SU-DHL-6 (cell line): ENCODE data around the gene CTPS2.

Experiments used
- H2AFZ ChIP-seq: fragments of 200-600 bp; sonication (generic); 2 replicates; pipeline ENCODE4 v1.6.1; 2014; ENCODE audit warnings: low read depth, mild to moderate bottlenecking, moderate library complexity, mixed read lengths, antibody characterized with exemption, low read length; ENCODE audit not compliant: severe bottlenecking
- H3F3A ChIP-seq: fragments of 200-600 bp; shearing (Covaris generic); 2 replicates; pipeline ENCODE4 v1.6.0; 2016; ENCODE audit warnings: antibody characterized with exemption, mild to moderate bottlenecking; ENCODE audit not compliant: insufficient read depth
- H3K27ac ChIP-seq: fragments of 200-600 bp; sonication (generic); 2 replicates; pipeline ENCODE4 v1.5.1; 2016; ENCODE audit warnings: low read depth, mild to moderate bottlenecking, low read length, moderate library complexity, mixed read lengths
- H3K27me3 ChIP-seq: fragments of 200-600 bp; sonication (generic), shearing (Covaris generic); 2 replicates; pipeline ENCODE4 v1.6.0; 2014; ENCODE audit warnings: mild to moderate bottlenecking, low read length
- H3K36me3 ChIP-seq: fragments of 200-600 bp; sonication (generic); 2 replicates; pipeline ENCODE4 v1.6.1; 2014; ENCODE audit warnings: mild to moderate bottlenecking, low read length, mixed read lengths
- H3K4me2 ChIP-seq: fragments of 300-600, 200-600 bp; shearing (Covaris generic), sonication (generic); 2 replicates; pipeline ENCODE4 v1.6.0; 2014; ENCODE audit warnings: low read length, low read depth, mild to moderate bottlenecking; ENCODE audit not compliant: poor library complexity, severe bottlenecking
- H3K4me3 ChIP-seq: fragments of 200-600 bp; sonication (generic); 2 replicates; pipeline ENCODE4 v1.5.1; 2014; ENCODE audit warnings: antibody characterized with exemption, low read length, mild to moderate bottlenecking, mixed read lengths; ENCODE audit not compliant: insufficient read depth, poor library complexity, severe bottlenecking
- H3K79me2 ChIP-seq: fragments of 200-600 bp; sonication (generic); 2 replicates; pipeline ENCODE4 v1.6.1; 2014; ENCODE audit warnings: mild to moderate bottlenecking, low read length, moderate library complexity; ENCODE audit not compliant: insufficient read depth
- H3K9ac ChIP-seq: fragments of 200-600 bp; sonication (generic); 2 replicates; pipeline ENCODE4 v1.7.0; 2014; ENCODE audit warnings: mild to moderate bottlenecking, low read length
- H3K9me2 ChIP-seq: fragments of 200-600 bp; sonication (generic); replicated peaks from 2 replicates; pipeline ENCODE4 v1.6.1; 2014; ENCODE audit warnings: low read length; ENCODE audit not compliant: insufficient read depth
- H3K9me3 ChIP-seq: fragments of 200-600 bp; sonication (generic); 2 replicates; pipeline ENCODE4 v1.6.1; 2014; ENCODE audit warnings: low read length, mixed read lengths; ENCODE audit not compliant: insufficient read depth
- H4K20me1 ChIP-seq: fragments of 200-600 bp; sonication (generic); 2 replicates; pipeline ENCODE4 v1.6.1; 2014; ENCODE audit warnings: low read depth, mild to moderate bottlenecking, antibody characterized with exemption, low read length, moderate library complexity, mixed read lengths
- EZH2phosphoT487 ChIP-seq: fragments of 200-600 bp; sonication (generic), shearing (Covaris generic); conservative IDR thresholded peaks from 2 replicates; pipeline ENCODE4 v1.6.1; 2018; ENCODE audit warnings: mild to moderate bottlenecking, antibody characterized with exemption, low read length, moderate library complexity, mixed read lengths
- TF ChIP-seq, protein P1 (sequence below): fragments of 200-600 bp; sonication (generic); IDR thresholded peaks from one replicate; pipeline ENCODE4 v1.5.1; 2017; ENCODE audit warnings: antibody characterized with exemption, mild to moderate bottlenecking, low read length, moderate library complexity; ENCODE audit not compliant: insufficient read depth, poor library complexity, severe bottlenecking

Gene CTPS2

DNA sequence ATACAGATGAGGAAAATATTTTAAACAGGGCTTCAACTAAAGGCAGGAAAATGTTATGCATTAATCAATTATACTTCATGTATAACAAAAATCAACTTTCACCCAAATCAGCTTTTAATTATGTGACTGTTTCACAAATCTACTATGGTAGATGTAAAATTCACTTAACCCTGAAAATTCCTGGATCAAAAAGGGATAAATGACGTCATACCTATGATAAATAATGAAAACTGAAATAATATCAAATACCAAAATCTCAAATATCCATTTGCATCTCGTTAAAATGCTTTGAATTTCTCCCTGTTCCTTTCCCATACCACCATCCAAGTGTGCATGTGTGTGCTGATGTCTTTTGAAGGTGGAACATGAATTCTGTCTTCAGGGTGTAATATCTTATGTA is 51.0 kb downstream of the CTPS2 start:
- no peaks in the 10 kb centered on the region for H3K27me3 ChIP-seq
- no peaks in the 10 kb centered on the region for H3K79me2 ChIP-seq
- H3K9me2 ChIP-seq = no peaks in the 10 kb centered on the region
- TF ChIP-seq, protein P1, sequence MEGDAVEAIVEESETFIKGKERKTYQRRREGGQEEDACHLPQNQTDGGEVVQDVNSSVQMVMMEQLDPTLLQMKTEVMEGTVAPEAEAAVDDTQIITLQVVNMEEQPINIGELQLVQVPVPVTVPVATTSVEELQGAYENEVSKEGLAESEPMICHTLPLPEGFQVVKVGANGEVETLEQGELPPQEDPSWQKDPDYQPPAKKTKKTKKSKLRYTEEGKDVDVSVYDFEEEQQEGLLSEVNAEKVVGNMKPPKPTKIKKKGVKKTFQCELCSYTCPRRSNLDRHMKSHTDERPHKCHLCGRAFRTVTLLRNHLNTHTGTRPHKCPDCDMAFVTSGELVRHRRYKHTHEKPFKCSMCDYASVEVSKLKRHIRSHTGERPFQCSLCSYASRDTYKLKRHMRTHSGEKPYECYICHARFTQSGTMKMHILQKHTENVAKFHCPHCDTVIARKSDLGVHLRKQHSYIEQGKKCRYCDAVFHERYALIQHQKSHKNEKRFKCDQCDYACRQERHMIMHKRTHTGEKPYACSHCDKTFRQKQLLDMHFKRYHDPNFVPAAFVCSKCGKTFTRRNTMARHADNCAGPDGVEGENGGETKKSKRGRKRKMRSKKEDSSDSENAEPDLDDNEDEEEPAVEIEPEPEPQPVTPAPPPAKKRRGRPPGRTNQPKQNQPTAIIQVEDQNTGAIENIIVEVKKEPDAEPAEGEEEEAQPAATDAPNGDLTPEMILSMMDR = no peak
- no peak for TF ChIP-seq EZH2phosphoT487
- H3K9me3 ChIP-seq = no peaks in the 10 kb centered on the region
- H3K4me2 ChIP-seq = no peak overlapping the region
- H3K4me3 ChIP-seq = no peak overlapping the region
- no peaks in the 10 kb centered on the region for H3F3A ChIP-seq
- no peak overlapping the region for H2AFZ ChIP-seq
- H3K27ac ChIP-seq = no peak overlapping the region
- H3K9ac ChIP-seq = no peak overlapping the region
- H3K36me3 ChIP-seq = no peaks in the 10 kb centered on the region
- no peaks in the 10 kb centered on the region for H4K20me1 ChIP-seq

GRCh38 chrX:16659321-16659720 is 53.1 kb downstream of the CTPS2 start:
- TF ChIP-seq EZH2phosphoT487 = no peak
- TF ChIP-seq, protein P1 = no peak
- Histone ChIP-seq H3K9ac (no peak overlapping the region), H3K36me3 (no peaks in the 10 kb centered on the region), H3K9me2 (no peaks in the 10 kb centered on the region), H3K4me3 (no peak overlapping the region), H2AFZ (no peak overlapping the region), H3K4me2 (no peak overlapping the region), H3K27ac (no peak overlapping the region), H3K79me2 (no peaks in the 10 kb centered on the region), H4K20me1 (no peaks in the 10 kb centered on the region), H3F3A (no peaks in the 10 kb centered on the region), H3K27me3 (no peaks in the 10 kb centered on the region), H3K9me3 (no peaks in the 10 kb centered on the region)

GRCh38 chrX:16658284-16658683 is 54.2 kb downstream of the CTPS2 start:
- no peaks in the 10 kb centered on the region for H3K27me3 ChIP-seq
- H4K20me1 ChIP-seq = no peaks in the 10 kb centered on the region
- H3K79me2 ChIP-seq = no peaks in the 10 kb centered on the region
- H2AFZ ChIP-seq = no peak overlapping the region
- H3F3A ChIP-seq = no peaks in the 10 kb centered on the region
- H3K4me3 ChIP-seq = no peak overlapping the region
- H3K9me2 ChIP-seq = no peaks in the 10 kb centered on the region
- no peak overlapping the region for H3K9ac ChIP-seq
- TF ChIP-seq, protein P1 = no peak
- TF ChIP-seq EZH2phosphoT487 = no peak
- no peak overlapping the region for H3K27ac ChIP-seq
- H3K9me3 ChIP-seq = no peaks in the 10 kb centered on the region
- no peaks in the 10 kb centered on the region for H3K36me3 ChIP-seq
- no peak overlapping the region for H3K4me2 ChIP-seq
